ENCODE results near the gene IRGQ. TPM values are rescaled to one million over a fixed set of nuclear protein-coding genes. Genes with fewer than 3 reads are reported as not detected.
A peak's percentile ranks its signal among the peaks of the same experiment; 100 is the strongest.

IRGQ gene
- total and polyA plus RNA-seq, 4 donors: 25.2 to 60.9 (median 45.9) TPM

DNA sequence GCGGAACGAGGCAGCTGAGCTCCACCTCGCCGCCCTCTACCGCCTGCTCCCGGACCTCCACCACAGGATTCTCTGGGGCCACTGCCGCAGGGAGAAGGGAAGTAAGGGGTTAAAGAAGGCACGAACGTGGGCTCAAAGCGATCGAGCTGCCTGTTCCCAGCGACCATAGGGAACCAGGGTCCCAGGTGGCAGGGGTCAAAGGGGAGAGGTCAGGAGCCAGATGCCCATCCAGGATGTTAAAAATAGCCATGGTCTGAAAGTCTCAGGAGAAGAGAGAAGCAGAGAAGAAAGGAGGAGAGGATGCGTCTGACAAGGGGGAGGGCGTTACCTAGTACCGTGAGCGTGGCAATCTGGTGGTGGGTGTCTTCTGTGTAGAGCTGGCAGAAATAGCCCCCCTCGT, 30.9 kb upstream of the IRGQ start:
- Histone ChIP-seq H3K9me3 (ENCODE audit: control insufficient read depth, insufficient read depth, low read length) (no peaks in the 10 kb centered on the region), H3K36me3 (ENCODE audit: control insufficient read depth, insufficient read depth, low read length) (peaks cover 65% of the 10 kb centered on the region), H3K4me3 (ENCODE audit: low read depth, low read length) (no peak overlapping the region), H3K4me1 (ENCODE audit: control insufficient read depth, insufficient read depth, low read length) (peaks cover 5% of the 10 kb centered on the region), H3K27me3 (ENCODE audit: control insufficient read depth, insufficient read depth, low read length) (no peaks in the 10 kb centered on the region), H3K27ac (ENCODE audit: low read depth, low read length) (no peak overlapping the region)
- 56% methylated on average over 13 of the region's 17 CpGs for WGBS (ENCODE audit: insufficient coverage)
- no peak for DNase-seq (ENCODE audit: low read depth in 4 of 6, low spot score in 6 of 6)

DNA sequence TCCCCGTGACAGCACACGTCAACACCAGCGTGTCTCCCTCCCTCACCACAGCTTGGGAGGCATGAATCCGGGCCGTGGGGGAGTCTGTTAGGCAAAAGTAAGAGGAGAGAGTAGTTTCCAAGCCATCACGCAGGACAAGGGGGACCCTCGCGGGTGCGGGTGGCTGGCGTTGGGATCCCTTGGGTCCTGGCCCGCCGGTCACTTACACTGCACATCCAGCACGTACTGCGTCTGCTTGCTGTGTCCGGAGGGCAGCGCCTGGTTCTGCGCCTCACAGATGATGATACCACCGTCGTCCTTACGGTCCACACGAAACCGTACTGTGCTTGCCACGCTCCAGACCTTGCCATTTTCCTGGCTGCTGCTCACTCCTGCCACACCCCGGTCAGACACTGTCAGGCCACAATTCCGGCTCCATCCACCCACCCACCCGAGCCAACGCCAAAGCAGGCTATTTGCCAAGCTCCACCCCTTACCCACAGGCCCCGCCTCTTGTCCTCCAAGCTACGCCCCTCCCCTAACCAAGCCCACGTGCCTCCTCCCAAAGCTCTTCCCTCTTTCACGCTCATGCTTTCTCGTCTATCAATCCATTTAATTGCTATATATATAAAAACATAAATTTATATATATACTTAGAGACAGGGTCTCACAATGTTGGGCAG, 30.1 kb upstream of the IRGQ start:
- Histone ChIP-seq H3K36me3 (ENCODE audit: control insufficient read depth, insufficient read depth, low read length) (peaks cover 65% of the 10 kb centered on the region), H3K27me3 (ENCODE audit: control insufficient read depth, insufficient read depth, low read length) (no peaks in the 10 kb centered on the region), H3K4me1 (ENCODE audit: control insufficient read depth, insufficient read depth, low read length) (peaks cover 5% of the 10 kb centered on the region), H3K9me3 (ENCODE audit: control insufficient read depth, insufficient read depth, low read length) (no peaks in the 10 kb centered on the region), H3K4me3 (ENCODE audit: low read depth, low read length) (no peak overlapping the region), H3K27ac (ENCODE audit: low read depth, low read length) (no peak overlapping the region)
- peak in 2 of 6 donors; percentile 24 to 26 for DNase-seq (ENCODE audit: low read depth in 4 of 6, low spot score in 6 of 6)
- 82% methylated on average over 24 of the region's 32 CpGs for WGBS (ENCODE audit: insufficient coverage)

DNA sequence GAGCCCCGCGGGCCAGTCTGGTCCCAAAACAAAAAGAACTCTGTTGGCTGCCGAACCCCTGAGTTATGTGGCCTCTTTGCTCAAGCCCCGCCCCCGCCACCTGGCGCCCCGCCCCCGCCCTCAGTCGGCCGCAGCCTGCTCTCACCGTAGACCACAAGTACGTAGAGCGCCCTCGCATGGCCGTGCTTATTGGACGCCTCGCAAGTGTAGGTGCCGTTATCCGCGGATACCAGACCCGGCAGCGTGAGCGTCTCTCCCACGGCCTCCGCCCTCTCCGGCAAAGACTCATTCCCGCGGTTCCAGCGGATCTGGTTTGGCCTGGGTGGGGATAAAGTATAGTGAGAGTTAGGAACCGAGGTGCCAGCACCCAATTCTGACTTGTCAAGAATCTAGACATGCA, 29.0 kb upstream of the IRGQ start:
- no peaks in the 10 kb centered on the region for H3K9me3 ChIP-seq (ENCODE audit: control insufficient read depth, insufficient read depth, low read length)
- no peak for DNase-seq (ENCODE audit: low read depth in 4 of 6, low spot score in 6 of 6)
- H3K27me3 ChIP-seq (ENCODE audit: control insufficient read depth, insufficient read depth, low read length): no peaks in the 10 kb centered on the region
- H3K27ac ChIP-seq (ENCODE audit: low read depth, low read length): no peak overlapping the region
- peaks cover 15% of the 10 kb centered on the region for H3K4me1 ChIP-seq (ENCODE audit: control insufficient read depth, insufficient read depth, low read length)
- H3K36me3 ChIP-seq (ENCODE audit: control insufficient read depth, insufficient read depth, low read length): peaks cover 65% of the 10 kb centered on the region
- no peak overlapping the region for H3K4me3 ChIP-seq (ENCODE audit: low read depth, low read length)
- 27% methylated on average over 15 of the region's 30 CpGs for WGBS (ENCODE audit: insufficient coverage)

DNA sequence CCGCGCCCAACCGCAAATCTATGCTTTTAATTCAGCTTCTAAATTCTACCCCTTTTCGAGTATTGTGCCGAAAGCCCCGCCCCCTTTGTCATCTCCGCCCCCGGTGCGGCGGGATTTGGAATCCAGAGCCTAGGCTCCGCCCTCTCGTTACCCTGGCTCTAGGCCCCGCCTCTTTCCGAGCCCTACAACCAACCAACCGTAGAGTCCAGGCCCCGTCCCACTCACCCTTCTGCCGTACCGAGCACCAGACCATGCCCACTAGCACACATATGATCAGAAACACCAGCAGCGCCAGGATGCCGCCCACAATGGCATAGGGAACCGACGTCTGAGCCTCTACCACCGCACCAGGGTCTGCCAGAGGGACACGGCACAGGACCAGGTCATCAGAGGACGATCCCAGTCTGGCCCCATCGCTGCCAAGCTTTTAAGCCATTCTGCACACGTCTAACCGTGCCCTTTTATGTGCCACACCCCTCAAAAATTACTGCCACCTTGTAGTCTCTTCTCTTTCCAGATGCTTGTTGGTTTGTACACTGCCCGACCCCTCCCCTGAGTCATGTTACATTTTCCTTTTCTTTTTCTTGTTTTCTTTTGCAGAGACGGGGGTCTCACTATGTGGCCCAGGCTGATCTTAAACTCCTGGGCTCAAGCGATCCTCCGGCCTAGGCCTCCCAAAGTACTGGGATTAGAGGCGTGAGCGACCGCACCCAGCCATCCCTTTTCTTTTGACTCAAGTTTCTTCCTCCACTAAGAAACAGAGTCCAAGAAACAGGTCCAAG, 28.1 kb upstream of the IRGQ start:
- no peak for DNase-seq (ENCODE audit: low read depth in 4 of 6, low spot score in 6 of 6)
- no peaks in the 10 kb centered on the region for H3K27me3 ChIP-seq (ENCODE audit: control insufficient read depth, insufficient read depth, low read length)
- WGBS (ENCODE audit: insufficient coverage): 90% methylated on average over 33 of the region's 35 CpGs
- no peak overlapping the region for H3K4me3 ChIP-seq (ENCODE audit: low read depth, low read length)
- H3K27ac ChIP-seq (ENCODE audit: low read depth, low read length): no peak overlapping the region
- peaks cover 21% of the 10 kb centered on the region for H3K4me1 ChIP-seq (ENCODE audit: control insufficient read depth, insufficient read depth, low read length)
- peaks cover 68% of the 10 kb centered on the region for H3K36me3 ChIP-seq (ENCODE audit: control insufficient read depth, insufficient read depth, low read length)
- H3K9me3 ChIP-seq (ENCODE audit: control insufficient read depth, insufficient read depth, low read length): no peaks in the 10 kb centered on the region

DNA sequence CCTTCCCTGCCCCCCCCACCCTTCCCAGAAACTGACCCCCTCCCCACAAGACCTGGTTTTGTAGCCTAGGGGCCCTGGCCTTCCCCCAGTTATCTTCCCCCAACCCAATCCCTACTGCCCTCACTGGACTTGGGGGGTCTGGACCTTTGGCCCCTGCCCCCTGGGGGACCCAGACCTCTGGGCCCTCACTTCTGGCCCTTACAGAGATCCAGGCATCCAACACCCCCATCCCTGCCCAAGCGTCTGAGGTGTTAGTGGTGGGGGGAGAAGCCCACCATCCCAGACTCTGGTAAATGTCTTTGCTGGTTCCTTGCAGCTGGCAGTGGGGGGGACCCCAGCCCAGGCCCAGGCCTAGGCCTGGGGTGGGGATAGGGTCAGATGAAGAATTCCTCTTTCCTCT, 27.0 kb upstream of the IRGQ start:
- Histone ChIP-seq H3K36me3 (ENCODE audit: control insufficient read depth, insufficient read depth, low read length) (peaks cover 60% of the 10 kb centered on the region), H3K9me3 (ENCODE audit: control insufficient read depth, insufficient read depth, low read length) (no peaks in the 10 kb centered on the region), H3K4me1 (ENCODE audit: control insufficient read depth, insufficient read depth, low read length) (peaks cover 29% of the 10 kb centered on the region), H3K27ac (ENCODE audit: low read depth, low read length) (no peak overlapping the region), H3K27me3 (ENCODE audit: control insufficient read depth, insufficient read depth, low read length) (no peaks in the 10 kb centered on the region), H3K4me3 (ENCODE audit: low read depth, low read length) (no peak overlapping the region)
- no peak for DNase-seq (ENCODE audit: low read depth in 4 of 6, low spot score in 6 of 6)
- WGBS (ENCODE audit: insufficient coverage): no CpG with 5 or more reads among the region's 1 CpG

DNA sequence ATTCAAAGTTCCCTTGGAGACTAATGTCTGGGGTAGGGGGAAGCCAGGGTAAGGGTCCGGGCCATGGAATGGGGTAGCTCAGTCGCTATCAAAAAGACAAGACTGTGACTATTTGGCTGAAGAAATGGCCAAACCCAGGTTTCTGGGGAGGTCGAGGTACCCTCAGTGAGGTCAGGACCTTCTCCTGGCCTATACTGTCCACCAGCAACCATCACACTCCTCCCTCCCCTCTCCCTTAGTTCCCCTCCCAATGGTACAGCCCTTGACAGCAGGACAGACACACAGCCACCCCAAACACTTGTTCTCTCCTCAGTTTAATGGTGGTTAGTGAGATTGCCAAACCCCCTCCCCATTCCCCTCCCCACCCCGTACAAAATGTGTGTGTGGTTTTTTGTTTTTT, 26.1 kb upstream of the IRGQ start:
- H3K36me3 ChIP-seq (ENCODE audit: control insufficient read depth, insufficient read depth, low read length): peaks cover 53% of the 10 kb centered on the region
- no peaks in the 10 kb centered on the region for H3K27me3 ChIP-seq (ENCODE audit: control insufficient read depth, insufficient read depth, low read length)
- H3K4me1 ChIP-seq (ENCODE audit: control insufficient read depth, insufficient read depth, low read length): peaks cover 30% of the 10 kb centered on the region
- WGBS (ENCODE audit: insufficient coverage): 86% methylated on average over 1 of the region's 4 CpGs
- no peak overlapping the region for H3K27ac ChIP-seq (ENCODE audit: low read depth, low read length)
- no peaks in the 10 kb centered on the region for H3K9me3 ChIP-seq (ENCODE audit: control insufficient read depth, insufficient read depth, low read length)
- no peak for DNase-seq (ENCODE audit: low read depth in 4 of 6, low spot score in 6 of 6)
- H3K4me3 ChIP-seq (ENCODE audit: low read depth, low read length): no peak overlapping the region

DNA sequence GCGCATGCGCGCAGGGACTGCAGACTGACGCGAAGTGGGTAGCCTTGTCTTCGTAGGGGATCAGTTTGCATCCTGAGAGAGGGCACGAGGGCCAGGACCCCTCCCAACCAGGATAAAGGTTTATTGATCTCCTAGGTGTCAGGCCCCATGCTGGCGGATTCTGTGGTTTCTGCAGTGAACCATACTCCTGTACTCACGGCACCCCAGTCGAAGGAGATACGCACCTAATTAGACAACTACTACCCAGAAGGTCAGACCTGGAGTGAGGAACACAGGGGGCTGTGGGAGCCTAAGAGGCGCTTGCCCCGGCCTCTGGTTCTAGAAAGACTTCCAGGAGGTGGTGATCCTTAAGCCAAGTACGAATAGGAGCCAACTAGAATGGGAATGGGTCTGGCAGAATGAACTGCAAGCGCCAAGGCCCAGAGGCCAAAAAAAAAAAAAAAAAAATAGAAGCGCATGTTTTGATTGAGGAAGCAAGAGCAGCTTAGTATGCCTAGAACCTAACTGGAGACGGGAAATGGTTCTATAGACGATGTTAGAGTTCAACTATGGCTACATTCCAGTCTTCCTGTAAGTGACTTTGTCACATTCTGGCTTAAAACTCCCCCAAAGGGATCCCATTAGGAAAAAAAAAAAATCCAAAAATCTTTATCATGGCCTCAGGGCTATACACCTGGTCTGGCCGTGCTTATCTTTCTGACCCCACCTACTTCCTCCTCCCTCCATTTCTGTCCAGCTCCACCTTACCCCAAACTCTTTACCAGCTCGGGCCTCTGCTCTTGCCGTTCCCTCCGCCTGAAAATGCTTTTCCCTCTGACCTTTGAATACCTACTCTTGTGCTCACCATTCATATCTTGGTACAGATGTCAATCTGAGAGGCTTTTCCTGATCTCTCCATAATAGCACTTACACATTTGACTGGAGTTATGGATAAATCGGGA, 24.4 kb upstream of the IRGQ start:
- no peaks in the 10 kb centered on the region for H3K27me3 ChIP-seq (ENCODE audit: control insufficient read depth, insufficient read depth, low read length)
- peaks cover 27% of the 10 kb centered on the region for H3K4me1 ChIP-seq (ENCODE audit: control insufficient read depth, insufficient read depth, low read length)
- H3K4me3 ChIP-seq (ENCODE audit: low read depth, low read length): peak overlapping the region; percentile 82
- no peak for DNase-seq (ENCODE audit: low read depth in 4 of 6, low spot score in 6 of 6)
- H3K27ac ChIP-seq (ENCODE audit: low read depth, low read length): peak overlapping the region; percentile 98
- WGBS (ENCODE audit: insufficient coverage): 37% methylated on average over 16 of the region's 23 CpGs
- no peaks in the 10 kb centered on the region for H3K9me3 ChIP-seq (ENCODE audit: control insufficient read depth, insufficient read depth, low read length)
- peaks cover 40% of the 10 kb centered on the region for H3K36me3 ChIP-seq (ENCODE audit: control insufficient read depth, insufficient read depth, low read length)

DNA sequence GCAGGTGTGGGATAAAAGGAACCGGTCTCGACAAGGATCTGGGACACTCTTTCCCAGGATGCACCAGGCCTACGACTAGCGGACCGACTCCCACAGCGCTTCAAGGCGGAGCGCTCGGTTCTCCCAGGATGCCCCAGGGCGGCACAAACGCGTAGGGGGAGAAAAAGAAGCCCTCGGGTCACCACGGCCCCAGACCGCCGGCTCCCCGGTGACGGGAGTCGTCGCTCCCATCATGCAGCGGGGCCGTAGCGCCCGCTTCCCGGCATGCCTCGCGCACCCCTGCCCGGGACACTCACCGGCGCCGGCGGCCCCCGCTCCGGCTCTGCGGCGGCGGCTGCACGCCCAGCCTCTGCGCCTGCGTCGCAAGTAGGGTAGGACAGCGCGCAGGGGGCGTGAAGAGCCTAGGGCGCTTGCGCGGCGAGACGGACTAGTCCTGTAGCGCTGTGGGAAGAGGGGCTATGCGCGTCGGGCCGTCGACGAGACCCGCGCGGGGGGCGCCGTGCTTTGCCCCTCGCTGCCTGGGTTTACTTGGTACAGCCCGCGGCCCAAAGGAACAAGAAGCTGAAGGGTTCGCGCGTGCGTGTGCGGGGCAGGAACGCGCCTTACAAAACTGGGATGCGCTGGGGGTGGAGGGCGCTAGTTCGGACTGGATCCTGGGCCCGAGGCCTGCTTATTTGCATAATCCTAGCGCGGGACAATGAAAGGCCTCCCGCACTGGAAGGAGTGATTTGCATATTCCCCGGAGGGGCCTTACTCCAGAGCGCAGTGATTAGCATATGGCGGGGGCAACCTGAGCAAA, 23.5 kb upstream of the IRGQ start, which contains the start of gene ZNF428:
Gene ZNF428, minus strand, starts transcription at position 368 of the 799 bp plus-strand sequence. CDS start 5,325 bp downstream, outside the sequence.
- Histone ChIP-seq H3K27me3 (ENCODE audit: control insufficient read depth, insufficient read depth, low read length) (no peaks in the 10 kb centered on the region), H3K4me3 (ENCODE audit: low read depth, low read length) (peak within 1 kb of the TSS; percentile 82), H3K27ac (ENCODE audit: low read depth, low read length) (peak within 1 kb of the TSS; percentile 98), H3K9me3 (ENCODE audit: control insufficient read depth, insufficient read depth, low read length) (no peaks in the 10 kb centered on the region), H3K36me3 (ENCODE audit: control insufficient read depth, insufficient read depth, low read length) (peaks cover 38% of the 10 kb centered on the region), H3K4me1 (ENCODE audit: control insufficient read depth, insufficient read depth, low read length) (peaks cover 27% of the 10 kb centered on the region)
- peak; percentile 85 to 99 (median 93) for DNase-seq (ENCODE audit: low read depth in 4 of 6, low spot score in 6 of 6)
- under 1% methylated on average over 81 of the region's 81 CpGs for WGBS (ENCODE audit: insufficient coverage)

DNA sequence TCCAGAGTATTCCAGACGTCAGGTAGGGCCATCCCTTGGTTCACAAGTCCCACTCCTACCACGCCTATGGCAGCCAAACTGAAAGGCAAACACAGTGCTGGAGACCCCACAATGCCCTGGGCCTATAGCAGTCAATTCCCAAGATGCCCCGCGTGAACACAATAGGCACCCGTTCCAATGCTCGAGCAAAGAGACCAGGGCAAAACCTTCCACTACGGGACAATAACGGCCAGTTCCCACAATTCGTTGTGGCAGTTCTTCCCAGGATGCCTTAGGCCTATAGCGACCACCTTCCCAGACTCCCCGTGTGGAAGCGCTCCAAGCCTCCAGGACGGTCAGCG, 23.0 kb upstream of the IRGQ start:
- peak in 2 of 6 donors; percentile 83 to 88 for DNase-seq (ENCODE audit: low read depth in 4 of 6, low spot score in 6 of 6)
- Histone ChIP-seq H3K4me3 (ENCODE audit: low read depth, low read length) (peak overlapping the region; percentile 82), H3K27me3 (ENCODE audit: control insufficient read depth, insufficient read depth, low read length) (no peaks in the 10 kb centered on the region), H3K27ac (ENCODE audit: low read depth, low read length) (peak overlapping the region; percentile 98), H3K4me1 (ENCODE audit: control insufficient read depth, insufficient read depth, low read length) (peaks cover 27% of the 10 kb centered on the region), H3K36me3 (ENCODE audit: control insufficient read depth, insufficient read depth, low read length) (peaks cover 38% of the 10 kb centered on the region), H3K9me3 (ENCODE audit: control insufficient read depth, insufficient read depth, low read length) (no peaks in the 10 kb centered on the region)
- 1% methylated on average over 14 of the region's 14 CpGs for WGBS (ENCODE audit: insufficient coverage)
